Medulla oblongata (tissue), 1 donor: ENCODE results near the gene RAB3D.
A peak's percentile ranks its signal among the peaks of the same experiment; 100 is the strongest.
"Not testable (repeated sequence)": the region's sequence is repeated elsewhere in the genome, so short reads cannot be mapped to it uniquely, and the experiment has no call there.

Experiments
- DNase-seq: peaks from one replicate; pipeline ENCODE4 v3.0.0-alpha.2; 2015; ENCODE audit errors: extremely low spot score

Gene RAB3D, protein sequence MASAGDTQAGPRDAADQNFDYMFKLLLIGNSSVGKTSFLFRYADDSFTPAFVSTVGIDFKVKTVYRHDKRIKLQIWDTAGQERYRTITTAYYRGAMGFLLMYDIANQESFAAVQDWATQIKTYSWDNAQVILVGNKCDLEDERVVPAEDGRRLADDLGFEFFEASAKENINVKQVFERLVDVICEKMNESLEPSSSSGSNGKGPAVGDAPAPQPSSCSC

DNA sequence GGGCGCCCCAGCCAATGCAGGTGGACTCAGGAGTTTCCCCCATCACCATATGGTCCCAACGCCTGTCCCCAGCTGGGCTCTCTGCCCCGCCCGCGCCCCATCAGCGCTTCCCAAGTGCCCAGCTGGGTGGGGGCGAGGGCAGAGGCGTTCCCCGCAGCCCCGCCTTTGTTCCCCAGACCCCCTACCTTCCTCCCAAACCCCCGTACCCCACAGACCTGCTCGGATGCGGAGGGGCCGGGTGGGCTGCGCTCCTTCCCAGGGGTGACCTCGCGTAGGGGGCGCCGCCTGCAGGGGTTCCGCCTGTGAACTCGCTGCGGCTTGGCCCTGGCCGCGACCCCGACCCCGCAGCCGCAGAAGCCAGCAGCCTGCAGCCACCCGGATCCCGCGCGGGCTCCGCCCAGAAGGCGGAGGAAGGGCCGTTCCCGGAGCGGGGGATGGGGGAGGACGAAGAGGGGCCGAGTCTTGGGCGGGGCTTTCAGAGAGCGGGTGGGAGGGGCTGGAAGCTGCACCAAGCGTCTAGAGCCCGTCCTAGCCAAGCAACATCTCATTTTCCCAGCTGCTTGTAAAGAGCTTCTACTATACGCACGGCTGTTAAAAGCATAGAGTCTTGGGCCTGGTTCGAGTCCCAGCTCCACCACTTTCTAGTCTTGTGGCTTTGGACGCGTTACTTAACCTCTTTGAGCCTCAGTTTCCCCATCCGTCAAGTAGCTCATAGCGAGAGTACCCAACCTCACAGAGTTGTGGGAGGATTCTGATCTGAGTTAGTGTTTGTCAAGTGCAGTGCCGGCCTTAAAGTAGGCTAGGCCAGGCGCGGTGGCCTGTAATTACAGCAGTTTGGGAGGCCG is at the start of gene RAB3D:
Gene RAB3D (minus strand): TSS at position 404 of the 845 bp plus-strand sequence. CDS start 2,258 bp downstream, outside the sequence.
- DNase-seq: peak; percentile 89

DNA sequence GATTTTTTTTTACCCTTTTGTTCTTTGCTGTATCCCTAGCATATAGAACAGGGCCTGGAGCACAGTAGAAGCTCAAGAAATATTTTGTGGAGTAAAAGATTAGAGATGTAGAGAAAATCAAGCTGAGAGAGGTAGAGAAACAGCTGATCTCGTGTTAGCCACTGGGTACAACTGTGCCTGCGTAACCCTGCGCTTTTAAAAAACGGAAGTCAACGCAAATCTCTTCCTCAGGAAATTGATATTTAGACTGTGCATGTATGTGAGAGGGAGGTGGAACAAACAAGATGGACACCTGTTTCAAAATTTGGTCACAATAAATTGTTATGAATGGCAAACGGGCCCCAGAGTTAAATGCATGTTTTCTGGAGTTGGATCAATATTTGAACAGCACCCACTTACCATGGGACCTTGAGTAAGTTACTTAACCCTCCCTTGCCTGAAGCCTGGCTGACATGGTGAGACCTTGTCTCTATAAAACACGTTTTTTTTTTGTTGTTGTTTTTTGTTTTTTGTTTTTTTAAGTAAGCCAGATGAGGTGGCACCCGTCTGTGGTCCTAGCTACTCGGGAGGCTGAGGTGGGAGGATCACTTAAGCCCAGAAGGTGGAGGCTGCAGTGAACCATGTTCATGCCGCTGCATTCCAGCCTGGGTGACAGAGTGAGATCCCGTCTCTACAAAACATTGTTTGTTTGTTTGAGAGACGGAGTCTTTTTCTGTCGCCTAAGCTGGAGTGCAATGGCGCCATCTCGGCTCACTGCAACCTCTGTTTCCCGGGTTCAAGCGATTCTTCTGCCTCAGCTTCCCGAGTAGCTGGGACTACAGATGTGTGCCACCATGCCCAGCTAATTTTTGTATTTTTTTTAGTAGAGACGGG is 47.9 kb upstream of the RAB3D start:
- DNase-seq: peak; percentile 12

DNA sequence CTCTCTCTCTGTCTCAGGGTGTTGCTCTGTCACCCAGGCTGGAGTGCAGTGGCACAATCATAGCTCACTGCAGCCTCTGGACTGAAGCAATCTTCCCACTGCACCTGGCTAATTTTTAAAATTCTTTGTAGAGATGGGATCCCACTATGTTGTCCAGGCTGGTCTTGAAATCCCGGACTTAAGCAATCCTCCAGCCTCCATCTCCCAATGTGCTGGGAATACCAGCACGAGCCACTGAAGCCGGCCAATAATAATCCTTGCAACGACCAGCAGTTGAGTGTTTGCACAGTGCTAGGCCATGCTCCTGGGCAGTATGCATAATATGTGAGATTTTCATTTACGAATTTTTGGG is 45.3 kb upstream of the RAB3D start:
- DNase-seq: no peak

DNA sequence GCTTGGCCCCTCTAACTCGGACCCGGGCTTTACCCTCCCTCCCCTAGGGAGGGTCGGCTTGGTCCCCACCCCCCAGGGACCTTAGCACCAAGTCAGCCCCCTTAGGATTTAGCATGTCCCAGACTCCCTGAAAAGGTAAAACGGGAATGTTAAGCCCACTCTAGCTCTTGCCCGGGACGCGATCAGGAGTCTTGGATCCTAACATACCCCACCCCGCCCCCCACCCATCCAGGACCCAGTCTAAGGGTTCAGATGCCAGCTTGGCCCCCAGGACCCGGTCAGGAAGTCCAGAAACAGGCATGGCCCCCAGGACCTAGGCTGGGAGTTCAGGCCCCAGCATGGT is 44.2 kb upstream of the RAB3D start:
- no peak for DNase-seq

DNA sequence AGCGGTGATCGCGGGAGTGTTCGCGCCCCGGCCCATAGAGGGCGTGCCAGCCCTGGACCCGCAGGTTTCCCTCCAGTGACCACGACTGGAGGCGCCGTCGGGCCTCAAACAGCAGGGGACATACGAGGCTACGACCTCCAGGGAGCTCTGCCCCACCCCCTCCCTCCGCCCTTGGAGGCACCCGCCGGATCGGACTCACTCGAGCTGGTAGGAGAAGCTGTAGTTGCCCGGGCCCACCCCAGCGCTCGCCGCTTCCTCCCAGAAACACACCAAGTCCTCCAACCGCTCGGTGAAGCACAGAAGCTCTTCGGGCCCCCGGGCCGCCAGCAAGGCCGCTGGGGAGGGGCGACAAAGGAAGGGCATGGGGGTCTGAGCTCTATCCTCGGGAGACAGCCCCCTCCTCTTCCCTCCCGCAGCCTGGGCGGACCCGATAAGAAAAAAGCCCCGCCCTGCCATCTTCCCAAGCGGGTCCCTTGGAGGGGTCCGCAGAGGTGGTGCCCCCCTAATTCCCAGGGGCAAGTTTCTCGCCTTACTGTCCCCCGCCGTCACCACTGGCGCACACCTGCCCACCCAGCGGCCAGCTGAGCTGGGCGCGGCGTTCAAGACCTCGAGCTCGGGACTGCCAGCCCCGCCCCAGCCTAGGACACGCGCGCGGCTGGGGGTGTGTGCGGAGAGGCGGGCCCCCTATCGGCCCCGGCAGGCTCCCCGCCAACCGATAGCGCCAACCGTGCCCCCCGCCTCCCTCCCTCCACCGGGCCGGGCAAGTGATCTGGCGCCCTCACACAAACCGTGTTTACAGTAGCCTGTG is 43.6 kb upstream of the RAB3D start:
- DNase-seq: peak; percentile 14

DNA sequence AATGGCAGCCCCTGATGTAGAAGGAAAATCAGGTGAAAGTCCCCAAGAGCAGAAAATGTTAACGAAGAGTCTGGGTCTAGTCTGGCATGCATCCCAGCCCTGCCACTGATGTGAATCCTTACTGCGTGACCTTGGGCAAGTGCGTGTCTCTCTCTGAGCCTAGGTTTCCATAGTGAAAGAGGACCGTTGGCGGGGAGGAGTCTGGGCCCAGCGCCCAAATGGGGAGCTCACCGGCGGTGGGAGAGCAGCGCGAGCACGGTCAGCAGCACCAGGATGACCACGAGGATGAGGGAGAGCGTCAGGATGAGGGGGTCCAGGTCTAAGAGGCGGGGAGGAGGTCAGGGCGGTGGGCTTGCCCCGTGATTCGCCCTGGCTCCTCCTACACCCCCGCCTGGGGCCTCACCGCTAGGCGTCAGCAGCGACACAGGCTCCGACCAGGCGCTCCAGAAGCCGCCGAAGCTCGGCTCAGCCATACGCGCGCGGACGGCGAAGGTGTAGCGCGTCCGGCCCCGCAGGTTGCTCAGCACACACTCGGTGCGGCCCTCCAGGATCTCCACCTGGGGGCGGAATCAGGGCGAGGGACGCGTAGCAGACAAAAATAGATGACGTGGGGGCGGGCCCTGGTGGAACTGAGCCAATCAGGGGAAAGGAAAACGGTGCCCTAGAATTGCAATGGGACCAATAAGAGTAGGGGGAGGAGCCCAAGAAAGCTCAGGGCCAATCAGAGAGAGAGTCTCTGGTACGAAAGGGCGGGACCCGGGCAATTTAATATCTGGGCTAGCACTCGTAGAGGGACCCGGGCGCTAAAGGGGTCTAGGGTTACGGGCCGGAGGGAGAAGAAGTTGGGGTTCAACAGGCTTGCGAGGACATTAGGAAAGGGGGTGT is 41.4 kb upstream of the RAB3D start:
- DNase-seq: peak; percentile 98

DNA sequence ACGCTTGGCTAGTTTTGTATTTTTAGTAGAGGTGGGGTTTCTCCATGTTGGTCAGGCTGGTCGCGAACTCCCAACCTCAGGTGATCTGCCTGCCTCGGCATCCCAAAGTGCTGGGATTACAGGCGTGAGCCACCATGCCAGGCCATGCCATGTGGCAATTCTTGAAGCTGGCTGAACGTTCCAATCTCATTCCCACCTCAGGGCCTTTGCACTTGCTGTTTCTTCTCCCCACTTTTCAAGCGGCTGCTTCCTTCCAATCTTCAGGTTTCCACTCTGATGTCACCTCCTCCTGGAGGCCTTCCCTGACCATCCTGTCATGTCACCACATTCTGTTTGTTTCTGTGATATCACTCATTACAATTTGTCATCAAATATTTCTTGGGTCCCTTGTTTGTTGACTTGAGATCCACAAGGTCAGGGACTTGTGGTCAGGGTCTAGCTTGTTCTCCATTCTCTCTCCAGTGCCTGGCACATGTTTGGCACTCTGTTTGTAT is 40.4 kb upstream of the RAB3D start:
- DNase-seq: no peak

DNA sequence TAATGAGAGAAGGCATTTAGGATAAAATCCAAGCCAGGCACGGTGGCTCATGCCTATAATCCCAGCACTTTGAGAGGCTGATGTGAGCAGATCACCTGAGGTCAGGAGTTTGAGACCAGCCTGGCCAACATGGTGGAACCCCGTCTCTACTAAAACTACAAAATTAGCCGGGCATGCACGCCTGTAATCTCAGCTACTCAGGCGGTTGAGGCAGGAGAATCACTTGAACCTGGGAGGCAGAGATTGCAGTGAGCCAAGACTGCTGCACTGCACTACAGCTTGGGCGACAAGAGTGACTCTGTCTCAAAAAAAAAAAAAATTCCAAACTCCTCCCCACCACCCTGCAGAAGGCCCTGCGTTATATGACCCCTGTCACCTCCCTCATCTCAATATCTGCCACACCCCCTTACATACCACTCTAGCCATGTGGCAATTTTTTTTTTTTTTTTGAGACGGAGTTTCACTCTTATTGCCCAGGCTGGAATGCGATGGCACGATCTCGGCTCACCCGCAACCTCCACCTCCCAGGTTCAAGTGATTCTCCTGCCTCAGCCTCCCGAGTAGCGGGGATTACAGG is 39.9 kb upstream of the RAB3D start:
- not testable (repeated sequence) for DNase-seq

DNA sequence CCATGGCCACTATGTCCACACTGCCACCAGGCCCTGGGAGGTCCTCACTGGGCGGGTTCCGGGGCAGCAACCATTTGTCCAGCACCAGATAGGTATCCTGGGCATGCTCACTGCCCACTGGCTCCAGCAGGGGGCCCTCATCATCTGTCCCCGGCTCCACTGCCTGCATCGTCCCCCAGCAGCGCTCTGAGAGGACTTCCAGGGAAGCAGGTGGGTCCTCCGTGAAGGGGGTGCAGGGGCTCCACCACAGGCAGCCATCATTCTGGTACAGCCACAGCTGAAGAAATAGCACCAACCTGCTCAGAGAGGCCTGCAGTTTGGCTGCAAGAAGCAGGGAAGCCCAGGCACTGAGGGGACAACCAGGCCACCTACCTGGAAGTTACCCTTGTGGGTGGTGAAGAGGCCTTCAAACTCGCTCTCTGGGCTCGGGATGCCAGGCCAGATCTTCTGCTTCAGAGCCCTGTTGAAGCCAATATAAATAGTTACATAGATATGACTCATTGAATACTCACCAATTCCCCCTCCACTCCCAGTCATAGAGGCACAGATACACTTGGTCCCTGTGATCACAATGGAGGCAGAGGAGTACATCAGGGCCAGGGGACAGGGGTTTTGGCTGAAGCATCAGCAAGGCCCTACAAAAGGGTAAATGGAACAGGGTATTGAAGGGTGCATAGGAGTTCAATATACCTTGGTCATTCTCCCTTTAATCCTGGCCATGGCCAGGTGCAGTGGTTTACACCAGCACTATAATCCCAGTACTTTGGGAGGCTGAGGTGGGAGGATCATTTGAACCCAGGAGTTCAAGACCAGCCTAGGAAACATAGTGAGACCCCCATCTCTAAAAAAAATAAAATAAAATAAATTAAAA is 39.1 kb upstream of the RAB3D start:
- DNase-seq: peak; percentile 38

DNA sequence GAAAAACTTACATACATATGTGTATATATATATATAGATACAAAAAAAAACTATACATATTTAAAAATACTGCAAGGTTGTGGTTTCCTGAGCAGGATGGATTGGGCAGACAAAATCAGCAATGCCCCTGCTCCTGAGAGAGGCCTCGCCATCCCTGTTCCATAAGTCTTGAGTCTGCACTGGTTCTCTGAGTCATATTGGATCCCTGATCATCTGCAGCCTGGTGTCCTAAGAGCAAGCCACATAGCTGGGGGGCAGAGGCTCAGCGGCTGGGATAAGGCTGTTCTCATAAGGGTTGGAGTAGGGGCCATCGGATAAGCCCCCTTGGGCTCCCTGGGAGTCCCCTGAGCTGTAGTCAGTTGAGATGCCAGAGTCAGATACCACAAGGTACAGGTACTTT is 38.3 kb upstream of the RAB3D start:
- no peak for DNase-seq

DNA sequence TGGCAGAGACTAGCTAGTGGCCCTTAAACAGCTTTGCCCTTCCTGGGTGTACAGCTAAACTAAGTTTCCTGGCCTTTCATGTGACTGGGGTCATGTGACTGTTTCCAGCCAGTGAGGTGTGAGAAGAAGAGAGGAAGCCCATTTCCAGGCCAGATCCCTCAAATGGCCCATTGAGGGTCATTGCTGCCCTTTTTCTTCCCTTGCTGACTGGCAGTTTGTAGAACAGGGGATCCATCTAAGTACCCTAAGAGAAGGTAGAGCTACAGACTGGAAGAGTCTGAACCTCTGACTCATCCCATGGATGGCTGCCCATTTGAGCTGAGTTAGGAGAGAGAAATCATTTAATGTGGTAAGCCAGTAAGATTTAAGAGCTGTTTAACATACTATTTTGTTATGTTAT is 37.8 kb upstream of the RAB3D start:
- DNase-seq: peak; percentile 57

DNA sequence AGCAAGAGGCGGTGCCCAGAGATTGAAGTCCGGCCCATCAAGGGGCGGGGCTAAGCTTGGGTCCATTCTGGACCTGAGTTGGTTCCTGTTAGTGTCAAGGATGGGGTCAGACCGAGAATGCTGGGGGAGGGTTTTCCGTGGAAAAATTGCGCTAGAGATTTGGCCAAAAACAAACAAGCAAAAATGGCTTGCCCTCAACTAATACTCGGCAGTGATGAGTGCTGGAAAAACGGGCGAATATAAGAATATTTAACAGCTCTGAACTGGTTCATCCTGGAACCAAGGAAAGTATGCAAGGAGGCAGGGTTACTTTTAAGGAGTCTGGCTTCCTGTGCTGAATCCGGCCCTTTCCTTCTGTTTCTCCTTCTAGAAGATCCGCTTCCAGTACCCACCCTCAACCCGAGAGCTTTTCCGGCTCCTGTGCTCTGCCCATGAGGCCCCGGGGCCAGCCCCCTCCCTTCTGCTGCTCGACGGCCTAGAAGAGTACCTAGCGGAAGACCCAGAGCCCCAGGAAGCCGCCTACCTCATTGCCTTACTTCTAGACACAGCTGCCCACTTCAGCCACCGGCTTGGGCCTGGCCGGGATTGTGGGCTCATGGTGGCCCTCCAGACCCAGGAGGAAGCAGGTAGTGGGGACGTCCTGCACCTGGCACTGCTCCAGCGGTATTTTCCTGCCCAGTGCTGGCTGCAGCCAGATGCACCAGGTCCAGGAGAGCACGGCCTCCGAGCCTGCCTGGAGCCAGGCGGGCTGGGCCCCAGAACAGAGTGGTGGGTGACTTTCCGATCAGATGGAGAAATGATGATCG is 35.9 kb upstream of the RAB3D start:
- no peak for DNase-seq

DNA sequence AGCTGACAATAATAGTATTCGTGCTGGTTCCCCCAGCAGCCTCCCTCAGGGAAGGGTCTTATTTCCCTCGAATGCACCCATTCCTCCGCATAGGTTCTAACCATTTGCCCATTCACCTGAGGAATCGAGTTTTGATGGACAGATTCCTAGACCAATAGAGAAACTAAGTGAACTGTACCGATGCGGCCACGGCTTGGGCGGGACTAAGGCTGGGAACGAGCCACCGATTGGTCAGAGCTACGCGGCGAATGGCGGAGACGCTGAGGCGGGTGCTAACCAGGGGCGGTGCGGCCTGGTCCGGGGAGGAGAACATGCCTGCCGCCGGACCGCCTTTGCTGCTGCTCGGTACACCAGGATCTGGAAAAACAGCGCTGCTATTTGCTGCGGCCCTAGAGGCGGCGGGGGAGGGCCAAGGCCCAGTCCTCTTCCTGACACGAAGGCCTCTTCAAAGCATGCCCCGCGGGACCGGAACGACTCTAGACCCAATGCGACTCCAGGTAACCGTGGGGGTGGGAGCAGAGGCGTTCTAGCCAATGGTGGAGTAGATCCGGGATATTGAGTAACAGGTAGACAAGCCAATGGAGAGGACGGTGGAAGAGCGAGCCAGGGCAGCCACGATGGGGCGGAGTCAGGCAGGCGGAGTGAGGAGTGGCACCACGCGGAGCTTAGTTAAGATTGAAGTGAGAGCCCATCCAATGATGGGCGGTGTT is 35.1 kb upstream of the RAB3D start, which contains the start of gene SWSAP1:
Gene SWSAP1 (plus strand): TSS at position 234 of the 710 bp plus-strand sequence. CDS start 15 bp downstream, at position 249.
- DNase-seq: peak; percentile 100

DNA sequence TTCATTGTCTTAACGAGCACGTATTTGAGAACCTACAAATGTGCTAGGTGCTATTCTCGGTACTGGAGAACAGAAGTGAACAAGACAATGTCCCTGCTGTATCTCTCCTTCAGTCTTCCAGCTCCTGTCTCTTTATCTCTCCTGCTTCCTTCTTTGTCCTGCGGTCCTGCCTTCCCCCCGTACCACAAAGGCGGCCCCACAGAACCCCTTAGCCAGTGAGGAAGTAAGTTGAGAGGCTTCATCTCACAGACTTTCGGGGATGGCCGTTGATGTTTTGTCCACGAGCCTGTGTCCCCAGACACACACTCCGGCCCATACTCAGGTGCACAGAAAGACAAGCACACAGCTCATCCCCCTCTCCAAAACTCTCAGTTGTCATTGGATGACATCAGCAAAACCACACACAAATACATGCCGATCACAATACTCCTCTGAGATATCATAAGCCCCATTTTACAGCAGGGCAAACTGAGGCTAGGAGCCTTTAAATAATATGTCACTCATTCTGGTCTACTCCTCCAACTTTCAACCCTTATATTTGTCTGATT is 34.5 kb upstream of the RAB3D start:
- peak; percentile 30 for DNase-seq

DNA sequence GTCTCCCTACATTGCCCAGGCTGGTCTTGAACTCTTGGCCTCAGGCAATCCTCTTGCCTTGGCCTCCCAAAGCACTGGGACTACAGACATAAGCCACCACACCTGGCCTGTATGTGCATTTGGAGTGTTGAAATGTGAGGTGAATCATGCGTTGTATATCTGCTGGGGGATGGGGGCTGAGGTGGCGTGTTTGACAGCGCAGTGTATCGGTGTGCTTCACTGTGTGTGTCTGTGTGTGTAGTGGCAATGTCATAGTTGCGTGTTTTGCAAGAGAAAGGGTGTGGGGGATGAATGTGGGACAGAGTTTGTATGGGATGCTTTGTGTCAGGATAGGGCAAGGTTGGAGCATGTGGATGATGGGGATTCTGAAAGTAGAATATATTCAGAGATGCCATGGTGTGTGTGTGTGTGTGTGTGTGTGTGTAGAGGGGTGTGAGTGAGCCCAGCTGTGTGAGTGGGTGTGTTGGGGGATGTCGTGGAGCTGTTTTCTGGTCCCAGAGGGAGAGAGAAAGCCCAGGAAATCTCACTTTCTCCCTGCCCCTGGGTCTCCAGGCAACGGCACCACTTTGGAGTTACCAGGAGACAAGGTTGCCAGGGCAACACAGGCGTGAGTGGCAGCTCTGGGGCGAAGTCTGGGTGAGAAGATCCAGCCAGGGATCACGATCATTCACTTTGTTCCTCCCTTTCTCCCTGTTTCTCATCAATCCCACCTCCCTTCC is 33.9 kb upstream of the RAB3D start:
- DNase-seq: peak; percentile 80

DNA sequence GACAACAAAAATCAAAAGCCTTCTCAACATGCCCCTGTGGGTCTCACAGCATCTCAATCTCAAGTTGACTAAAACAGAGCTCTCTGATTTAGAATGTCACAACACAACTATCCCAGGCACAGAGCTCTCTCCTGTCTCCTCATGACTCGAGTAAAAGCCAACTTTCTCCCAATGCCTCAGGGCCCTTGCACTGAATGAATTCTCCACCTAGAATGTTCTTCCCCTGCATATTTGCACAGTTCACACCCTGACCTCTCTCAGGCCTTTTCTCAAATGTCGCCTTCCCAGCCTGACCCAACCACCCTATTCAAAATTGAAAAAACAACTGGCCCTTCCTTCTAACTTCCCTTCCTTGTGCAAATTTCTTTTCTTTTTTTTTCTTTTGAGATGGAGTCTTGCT is 31.3 kb upstream of the RAB3D start:
- no peak for DNase-seq
